ENCODE measurements around the gene UBE4B.

- TF ChIP-seq CTCF (IDR thresholded peaks at IDR 0.05) (no peak), MYBL2 (CRISPR knock-in tag; IDR thresholded peaks at IDR 0.05) (no peak), IRF1 (CRISPR knock-in tag; IDR thresholded peaks at IDR 0.05) (no peak), CREB1 (CRISPR knock-in tag; IDR thresholded peaks at IDR 0.05) (no peak), GTF2I (CRISPR knock-in tag; conservative IDR thresholded peaks at IDR 0.05) (no peak), SP1 (CRISPR knock-in tag; conservative IDR thresholded peaks at IDR 0.05) (no peak), ATF1 (CRISPR knock-in tag; IDR thresholded peaks at IDR 0.05) (no peak), CREM (CRISPR knock-in tag; IDR thresholded peaks at IDR 0.05) (no peak), TEAD4 (CRISPR knock-in tag; IDR thresholded peaks at IDR 0.05) (no peak), ESRRA (CRISPR knock-in tag; IDR thresholded peaks at IDR 0.05; ENCODE audit: borderline replicate concordance) (no peak)
- TF ChIP-seq, protein P1, sequence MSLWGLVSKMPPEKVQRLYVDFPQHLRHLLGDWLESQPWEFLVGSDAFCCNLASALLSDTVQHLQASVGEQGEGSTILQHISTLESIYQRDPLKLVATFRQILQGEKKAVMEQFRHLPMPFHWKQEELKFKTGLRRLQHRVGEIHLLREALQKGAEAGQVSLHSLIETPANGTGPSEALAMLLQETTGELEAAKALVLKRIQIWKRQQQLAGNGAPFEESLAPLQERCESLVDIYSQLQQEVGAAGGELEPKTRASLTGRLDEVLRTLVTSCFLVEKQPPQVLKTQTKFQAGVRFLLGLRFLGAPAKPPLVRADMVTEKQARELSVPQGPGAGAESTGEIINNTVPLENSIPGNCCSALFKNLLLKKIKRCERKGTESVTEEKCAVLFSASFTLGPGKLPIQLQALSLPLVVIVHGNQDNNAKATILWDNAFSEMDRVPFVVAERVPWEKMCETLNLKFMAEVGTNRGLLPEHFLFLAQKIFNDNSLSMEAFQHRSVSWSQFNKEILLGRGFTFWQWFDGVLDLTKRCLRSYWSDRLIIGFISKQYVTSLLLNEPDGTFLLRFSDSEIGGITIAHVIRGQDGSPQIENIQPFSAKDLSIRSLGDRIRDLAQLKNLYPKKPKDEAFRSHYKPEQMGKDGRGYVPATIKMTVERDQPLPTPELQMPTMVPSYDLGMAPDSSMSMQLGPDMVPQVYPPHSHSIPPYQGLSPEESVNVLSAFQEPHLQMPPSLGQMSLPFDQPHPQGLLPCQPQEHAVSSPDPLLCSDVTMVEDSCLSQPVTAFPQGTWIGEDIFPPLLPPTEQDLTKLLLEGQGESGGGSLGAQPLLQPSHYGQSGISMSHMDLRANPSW (CRISPR knock-in tag; conservative IDR thresholded peaks at IDR 0.05; ENCODE audit: low read depth): no peak
- TF ChIP-seq, protein P2, sequence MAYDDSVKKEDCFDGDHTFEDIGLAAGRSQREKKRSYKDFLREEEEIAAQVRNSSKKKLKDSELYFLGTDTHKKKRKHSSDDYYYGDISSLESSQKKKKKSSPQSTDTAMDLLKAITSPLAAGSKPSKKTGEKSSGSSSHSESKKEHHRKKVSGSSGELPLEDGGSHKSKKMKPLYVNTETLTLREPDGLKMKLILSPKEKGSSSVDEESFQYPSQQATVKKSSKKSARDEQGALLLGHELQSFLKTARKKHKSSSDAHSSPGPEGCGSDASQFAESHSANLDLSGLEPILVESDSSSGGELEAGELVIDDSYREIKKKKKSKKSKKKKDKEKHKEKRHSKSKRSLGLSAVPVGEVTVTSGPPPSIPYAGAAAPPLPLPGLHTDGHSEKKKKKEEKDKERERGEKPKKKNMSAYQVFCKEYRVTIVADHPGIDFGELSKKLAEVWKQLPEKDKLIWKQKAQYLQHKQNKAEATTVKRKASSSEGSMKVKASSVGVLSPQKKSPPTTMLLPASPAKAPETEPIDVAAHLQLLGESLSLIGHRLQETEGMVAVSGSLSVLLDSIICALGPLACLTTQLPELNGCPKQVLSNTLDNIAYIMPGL (CRISPR knock-in tag; IDR thresholded peaks at IDR 0.05): no peak
Observed at GRCh38 chr1:10187026-10187334, 154.2 kb downstream of the UBE4B start.

Measured in WTC11 (cell line).